GM12878 (cell line): ENCODE results near the gene ALX4. TPM values are rescaled to one million over a fixed set of nuclear protein-coding genes. Genes with fewer than 3 reads are reported as not detected.

Experiments used
- ATAC-seq: fragments of 200-7000 bp; cut with Tn5 transposase; 3 replicates; pipeline ENCODE4 v1.9.1; 2020; ENCODE audit warnings: mild to moderate bottlenecking, moderate library complexity
- BruUV-seq: library from RNA; stranded (reverse); fragments of 400-500 nt; replicated peaks from 2 replicates; lab custom pipeline; 2021; lab: Mats Ljungman, UMichigan
- CTCF ChIA-PET: fragments of 300-600 bp; sonication (Branson Sonifier 250); formaldehyde crosslinking; extraction: SDS; loops from one replicate; lab custom pipeline; 2021; ENCODE audit warnings: inconsistent platforms; lab: Yijun Ruan, JAX
- POLR2A ChIA-PET: fragments of 350-600 bp; formaldehyde crosslinking; extraction: SDS; loops from one replicate; lab custom pipeline; 2021; ENCODE audit warnings: inconsistent platforms; lab: Charles Lee
- RAD21 ChIA-PET: fragments of 300-600 bp; sonication (Branson Sonifier 250); formaldehyde crosslinking; loops from one replicate; lab custom pipeline; 2023; ENCODE audit warnings: antibody characterized with exemption; ENCODE audit not compliant: unreplicated experiment; lab: Charles Lee
- SMC1A ChIA-PET: fragments of 300-600 bp; sonication (Branson Sonifier 250); formaldehyde crosslinking; loops from one replicate; lab custom pipeline; 2023; ENCODE audit not compliant: unreplicated experiment, uncharacterized antibody; lab: Charles Lee
- DNase-seq: peaks from one replicate; pipeline ENCODE4 v3.0.0-alpha.2; 2011; ENCODE audit warnings: low read depth, low spot score
- FAIRE-seq: peaks from 3 replicates; lab custom pipeline; 2011; peaks lifted over from hg19 to GRCh38; lab: Jason Lieb, UNC
- H2AFZ ChIP-seq: 2 replicates; pipeline ENCODE4 v1.6.0; 2011; ENCODE audit warnings: low read depth, low read length, control low read depth; ENCODE audit not compliant: control insufficient read depth
- H3K27ac ChIP-seq: 2 replicates; pipeline ENCODE4 v1.5.1; 2011; ENCODE audit warnings: control low read depth; ENCODE audit not compliant: control insufficient read depth, insufficient read depth
- H3K27me3 ChIP-seq, 2 experiments: replicated peaks in 1 of 2; 2 replicates each; pipeline versions ENCODE4 v1.6.0 to v1.6.1; 2011; ENCODE audit warnings: low read length in 1 of 2; ENCODE audit not compliant: control insufficient read depth in 2 of 2, insufficient read depth in 2 of 2
- H3K36me3 ChIP-seq, 2 experiments: 2 replicates each; pipeline ENCODE4 v1.5.1; 2011; ENCODE audit warnings: low read length in 1 of 2; ENCODE audit not compliant: control insufficient read depth in 2 of 2, insufficient read depth in 2 of 2
- H3K4me1 ChIP-seq: 2 replicates; pipeline ENCODE4 v1.6.1; 2011; ENCODE audit warnings: mild to moderate bottlenecking, low read length, moderate library complexity, mixed read lengths; ENCODE audit not compliant: control insufficient read depth, insufficient read depth
- H3K4me2 ChIP-seq: 2 replicates; pipeline ENCODE4 v1.6.0; 2011; ENCODE audit warnings: control low read depth; ENCODE audit not compliant: control insufficient read depth, insufficient read depth
- H3K4me3 ChIP-seq: fragments of 200-600 bp; sonication (generic); 2 replicates; pipeline ENCODE4 v1.5.1; 2016
- H3K79me2 ChIP-seq: 2 replicates; pipeline ENCODE4 v1.6.0; 2011; ENCODE audit warnings: low read length; ENCODE audit not compliant: control insufficient read depth, insufficient read depth
- H3K9ac ChIP-seq: 2 replicates; pipeline ENCODE4 v1.8.0; 2011; ENCODE audit warnings: low read length, control low read depth, mixed read lengths; ENCODE audit not compliant: control insufficient read depth, insufficient read depth
- H3K9me3 ChIP-seq: replicated peaks from 3 replicates; pipeline ENCODE4 v1.5.1; 2011; ENCODE audit warnings: mild to moderate bottlenecking, low read length; ENCODE audit not compliant: control insufficient read depth, insufficient read depth
- H4K20me1 ChIP-seq: 2 replicates; pipeline ENCODE4 v1.6.0; 2011; ENCODE audit not compliant: control insufficient read depth, insufficient read depth
- CEBPB ChIP-seq, 2 experiments: fragments of 150-350 bp in 1 of 2; IDR thresholded peaks; 2 replicates each; pipeline ENCODE4 v1.6.1; 2012 to 2014; ENCODE audit warnings: low read depth in 2 of 2, low read length in 2 of 2, borderline replicate concordance in 1 of 2, inconsistent platforms in 1 of 2
- ESRRA ChIP-seq: IDR thresholded peaks from 2 replicates; pipeline ENCODE4 v1.6.1; 2012; ENCODE audit warnings: mild to moderate bottlenecking, low read length, improper control_type of control experiment
- HDGF ChIP-seq: fragments of 450-650 bp; IDR thresholded peaks from 2 replicates; pipeline ENCODE4 v1.6.1; 2016; ENCODE audit warnings: antibody characterized with exemption
- IKZF1 ChIP-seq: fragments of 450-650 bp; conservative IDR thresholded peaks from 2 replicates; pipeline ENCODE4 v1.6.1; 2017; ENCODE audit warnings: antibody characterized with exemption, mild to moderate bottlenecking
- IRF4 ChIP-seq: IDR thresholded peaks from 2 replicates; pipeline ENCODE4 v1.6.1; 2011; ENCODE audit warnings: low read depth, low read length
- NRF1 ChIP-seq: conservative IDR thresholded peaks from 2 replicates; pipeline ENCODE4 v1.6.1; 2011; ENCODE audit warnings: mild to moderate bottlenecking, low read depth, low read length, improper control_type of control experiment
- SMARCA5 ChIP-seq: fragments of 450-650 bp; IDR thresholded peaks from 2 replicates; pipeline ENCODE4 v1.6.1; 2017; ENCODE audit warnings: mild to moderate bottlenecking
- SPI1 ChIP-seq: IDR thresholded peaks from 2 replicates; pipeline ENCODE4 v1.6.1; 2011; ENCODE audit warnings: low read depth, mild to moderate bottlenecking, low read length, moderate library complexity, borderline replicate concordance; ENCODE audit not compliant: insufficient read depth
- SRF ChIP-seq, 2 experiments: IDR thresholded peaks; 2 replicates each; pipeline ENCODE4 v1.6.1; 2011; ENCODE audit warnings: low read depth in 2 of 2, low read length in 2 of 2, mild to moderate bottlenecking in 1 of 2, moderate library complexity in 1 of 2
- TCF12 ChIP-seq: IDR thresholded peaks from 2 replicates; pipeline ENCODE4 v1.6.1; 2011; ENCODE audit warnings: low read depth, mild to moderate bottlenecking, low read length
- TCF3 ChIP-seq: IDR thresholded peaks from 2 replicates; pipeline ENCODE4 v1.6.1; 2012; ENCODE audit warnings: low read depth, mild to moderate bottlenecking, low read length, borderline replicate concordance; ENCODE audit not compliant: insufficient read depth
- ZBED1 ChIP-seq: IDR thresholded peaks from 2 replicates; pipeline ENCODE4 v1.6.1; 2016; ENCODE audit warnings: borderline replicate concordance
- ZNF217 ChIP-seq: fragments of 450-650 bp; IDR thresholded peaks from 2 replicates; pipeline ENCODE4 v1.6.1; 2017; ENCODE audit warnings: antibody characterized with exemption, mild to moderate bottlenecking
- WGBS: methylation state at CpG from one replicate; pipeline ENCODE4 v1.1.6; 2016; ENCODE audit warnings: low lambda C conversion rate; ENCODE audit not compliant: insufficient replicate concordance, insufficient coverage; ENCODE audit errors: missing lambda C conversion rate; 5-methylcytosine and 5-hydroxymethylcytosine counted together
- in situ Hi-C: fragments of 300-500 bp; cut with MboI; formaldehyde crosslinking; loops from 9 replicates; pipeline ENCODE4 v1.14.3; 2018; ENCODE audit warnings: mixed read lengths
- intact Hi-C: fragments of 100-400 bp; cut with micrococcal nuclease; formaldehyde crosslinking; loops from one replicate; pipeline ENCODE4 v1.14.2; 2022; ENCODE audit not compliant: unreplicated experiment
- polyA plus RNA-seq, 11 experiments: library from polyadenylated mRNA; depleted of rRNA in 4 of 11; unstranded in 6 of 11; stranded (reverse) in 5 of 11; fragments of >200 nt; fragmentation: Nextera tagmentation in 4 of 11; fragmentation: Illumina TruSeq in 1 of 11; extraction: Ambion mirVana in 4 of 11; extraction: Trizol in 1 of 11; gene quantifications; 1 replicate in 1 of 11; 2 replicates in 10 of 11; pipeline versions ENCODE4 v1.2.1 to v1.2.3, GENCODE V29; 2011 to 2016; ENCODE audit warnings: inconsistent platforms in 2 of 11, missing spikeins in 2 of 11, low read depth in 1 of 11
- total RNA-seq, 4 experiments: library from RNA; depleted of rRNA in 3 of 4; stranded (reverse); fragments of >200 nt in 3 of 4; fragmentation: Illumina TruSeq in 1 of 4; extraction: Trizol in 1 of 4; gene quantifications; 2 replicates each; pipeline versions ENCODE4 v1.2.1 to v1.2.3, GENCODE V29; 2013 to 2021
- TF ChIP-seq, protein P1 (sequence below): IDR thresholded peaks from 2 replicates; pipeline ENCODE4 v1.6.1; 2012; ENCODE audit warnings: low read depth, low read length, improper control_type of control experiment
- TF ChIP-seq, protein P2 (sequence below): fragments of 450-650 bp; IDR thresholded peaks from 2 replicates; pipeline ENCODE4 v1.6.1; 2017; ENCODE audit warnings: antibody characterized with exemption, mild to moderate bottlenecking, moderate library complexity
- TF ChIP-seq, protein P3 (sequence below): fragments of 450-650 bp; conservative IDR thresholded peaks from 2 replicates; pipeline ENCODE4 v1.6.1; 2017; ENCODE audit warnings: mild to moderate bottlenecking, moderate library complexity
- TF ChIP-seq, protein P4 (sequence below): fragments of 450-650 bp; IDR thresholded peaks from 2 replicates; pipeline ENCODE4 v1.6.1; 2017; ENCODE audit warnings: borderline replicate concordance
- TF ChIP-seq, protein P5 (sequence below): IDR thresholded peaks from 2 replicates; pipeline ENCODE4 v1.6.1; 2012; ENCODE audit warnings: low read depth, low read length, improper control_type of control experiment

Gene ALX4
- total and polyA plus RNA-seq, 10 of the 15 experiments (the other 5 are each of a cell fraction or from before 2014, with no cell fraction given) = not detected

DNA sequence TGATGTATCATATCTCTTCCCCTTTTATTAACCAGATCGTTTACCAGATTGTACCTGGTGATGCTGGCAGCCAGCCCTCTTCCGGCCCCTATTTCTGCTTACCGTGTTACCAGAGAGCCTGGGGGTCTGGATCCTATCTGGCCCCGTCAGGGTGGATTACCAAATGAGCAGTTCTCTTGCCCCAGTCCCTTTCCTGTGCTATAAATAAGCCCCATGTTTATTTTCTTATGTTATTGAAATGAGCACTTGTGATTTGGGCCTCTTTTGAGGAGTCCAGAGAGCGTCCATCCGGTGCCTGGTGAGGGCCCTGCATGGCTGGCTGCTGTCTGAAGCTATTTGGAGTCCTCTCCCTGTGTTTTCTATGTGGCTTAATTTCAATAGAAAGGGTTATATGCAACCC is 59.5 kb downstream of the ALX4 start:
- Histone ChIP-seq H3K79me2 (no peaks in the 10 kb centered on the region), H3K9me3 (peaks cover 2% of the 10 kb centered on the region; the same call in 2 of the 3 replicates), H3K4me3 (no peak overlapping the region), H2AFZ (no peak overlapping the region), H3K4me1 (no peaks in the 10 kb centered on the region), H3K27me3 (no peaks in the 10 kb centered on the region), H4K20me1 (no peaks in the 10 kb centered on the region), H3K36me3 (no peaks in the 10 kb centered on the region), H3K27ac (no peak overlapping the region), H3K9ac (no peak overlapping the region), H3K4me2 (no peak overlapping the region)
- ChIA-PET CTCF (no interaction called here), POLR2A (no interaction called here), SMC1A (no interaction called here), RAD21 (no interaction called here)
- in situ Hi-C loops = no loop called here
- 78% methylated on average over 6 of the region's 6 CpGs for WGBS
- BruUV-seq = no TSS peak
- ATAC-seq (no peak), FAIRE-seq (no peak), DNase-seq (no peak)
- intact Hi-C loops = no loop called here
- TF ChIP-seq, protein P1, sequence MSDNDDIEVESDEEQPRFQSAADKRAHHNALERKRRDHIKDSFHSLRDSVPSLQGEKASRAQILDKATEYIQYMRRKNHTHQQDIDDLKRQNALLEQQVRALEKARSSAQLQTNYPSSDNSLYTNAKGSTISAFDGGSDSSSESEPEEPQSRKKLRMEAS = no peak
- no peak for TF ChIP-seq SRF (IDR thresholded peaks at IDR 0.05; ENCODE audit: low read depth in 2 of 2, low read length in 2 of 2)
- no peak for TF ChIP-seq TCF3
- TF ChIP-seq, protein P2, sequence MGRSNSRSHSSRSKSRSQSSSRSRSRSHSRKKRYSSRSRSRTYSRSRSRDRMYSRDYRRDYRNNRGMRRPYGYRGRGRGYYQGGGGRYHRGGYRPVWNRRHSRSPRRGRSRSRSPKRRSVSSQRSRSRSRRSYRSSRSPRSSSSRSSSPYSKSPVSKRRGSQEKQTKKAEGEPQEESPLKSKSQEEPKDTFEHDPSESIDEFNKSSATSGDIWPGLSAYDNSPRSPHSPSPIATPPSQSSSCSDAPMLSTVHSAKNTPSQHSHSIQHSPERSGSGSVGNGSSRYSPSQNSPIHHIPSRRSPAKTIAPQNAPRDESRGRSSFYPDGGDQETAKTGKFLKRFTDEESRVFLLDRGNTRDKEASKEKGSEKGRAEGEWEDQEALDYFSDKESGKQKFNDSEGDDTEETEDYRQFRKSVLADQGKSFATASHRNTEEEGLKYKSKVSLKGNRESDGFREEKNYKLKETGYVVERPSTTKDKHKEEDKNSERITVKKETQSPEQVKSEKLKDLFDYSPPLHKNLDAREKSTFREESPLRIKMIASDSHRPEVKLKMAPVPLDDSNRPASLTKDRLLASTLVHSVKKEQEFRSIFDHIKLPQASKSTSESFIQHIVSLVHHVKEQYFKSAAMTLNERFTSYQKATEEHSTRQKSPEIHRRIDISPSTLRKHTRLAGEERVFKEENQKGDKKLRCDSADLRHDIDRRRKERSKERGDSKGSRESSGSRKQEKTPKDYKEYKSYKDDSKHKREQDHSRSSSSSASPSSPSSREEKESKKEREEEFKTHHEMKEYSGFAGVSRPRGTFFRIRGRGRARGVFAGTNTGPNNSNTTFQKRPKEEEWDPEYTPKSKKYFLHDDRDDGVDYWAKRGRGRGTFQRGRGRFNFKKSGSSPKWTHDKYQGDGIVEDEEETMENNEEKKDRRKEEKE = no peak
- TF ChIP-seq SMARCA5 = no peak
- TF ChIP-seq, protein P3, sequence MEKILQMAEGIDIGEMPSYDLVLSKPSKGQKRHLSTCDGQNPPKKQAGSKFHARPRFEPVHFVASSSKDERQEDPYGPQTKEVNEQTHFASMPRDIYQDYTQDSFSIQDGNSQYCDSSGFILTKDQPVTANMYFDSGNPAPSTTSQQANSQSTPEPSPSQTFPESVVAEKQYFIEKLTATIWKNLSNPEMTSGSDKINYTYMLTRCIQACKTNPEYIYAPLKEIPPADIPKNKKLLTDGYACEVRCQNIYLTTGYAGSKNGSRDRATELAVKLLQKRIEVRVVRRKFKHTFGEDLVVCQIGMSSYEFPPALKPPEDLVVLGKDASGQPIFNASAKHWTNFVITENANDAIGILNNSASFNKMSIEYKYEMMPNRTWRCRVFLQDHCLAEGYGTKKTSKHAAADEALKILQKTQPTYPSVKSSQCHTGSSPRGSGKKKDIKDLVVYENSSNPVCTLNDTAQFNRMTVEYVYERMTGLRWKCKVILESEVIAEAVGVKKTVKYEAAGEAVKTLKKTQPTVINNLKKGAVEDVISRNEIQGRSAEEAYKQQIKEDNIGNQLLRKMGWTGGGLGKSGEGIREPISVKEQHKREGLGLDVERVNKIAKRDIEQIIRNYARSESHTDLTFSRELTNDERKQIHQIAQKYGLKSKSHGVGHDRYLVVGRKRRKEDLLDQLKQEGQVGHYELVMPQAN = no peak
- no peak for TF ChIP-seq SPI1
- TF ChIP-seq ZBED1 = no peak
- no peak for TF ChIP-seq CEBPB (IDR thresholded peaks at IDR 0.05; ENCODE audit: borderline replicate concordance in 1 of 2, low read depth in 2 of 2, low read length in 2 of 2)
- TF ChIP-seq ZNF217 = no peak
- TF ChIP-seq HDGF = no peak
- TF ChIP-seq ESRRA = no peak
- no peak for TF ChIP-seq TCF12
- TF ChIP-seq IKZF1 = no peak
- TF ChIP-seq, protein P4, sequence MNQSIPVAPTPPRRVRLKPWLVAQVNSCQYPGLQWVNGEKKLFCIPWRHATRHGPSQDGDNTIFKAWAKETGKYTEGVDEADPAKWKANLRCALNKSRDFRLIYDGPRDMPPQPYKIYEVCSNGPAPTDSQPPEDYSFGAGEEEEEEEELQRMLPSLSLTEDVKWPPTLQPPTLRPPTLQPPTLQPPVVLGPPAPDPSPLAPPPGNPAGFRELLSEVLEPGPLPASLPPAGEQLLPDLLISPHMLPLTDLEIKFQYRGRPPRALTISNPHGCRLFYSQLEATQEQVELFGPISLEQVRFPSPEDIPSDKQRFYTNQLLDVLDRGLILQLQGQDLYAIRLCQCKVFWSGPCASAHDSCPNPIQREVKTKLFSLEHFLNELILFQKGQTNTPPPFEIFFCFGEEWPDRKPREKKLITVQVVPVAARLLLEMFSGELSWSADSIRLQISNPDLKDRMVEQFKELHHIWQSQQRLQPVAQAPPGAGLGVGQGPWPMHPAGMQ = no peak
- no peak for TF ChIP-seq NRF1
- TF ChIP-seq, protein P5, sequence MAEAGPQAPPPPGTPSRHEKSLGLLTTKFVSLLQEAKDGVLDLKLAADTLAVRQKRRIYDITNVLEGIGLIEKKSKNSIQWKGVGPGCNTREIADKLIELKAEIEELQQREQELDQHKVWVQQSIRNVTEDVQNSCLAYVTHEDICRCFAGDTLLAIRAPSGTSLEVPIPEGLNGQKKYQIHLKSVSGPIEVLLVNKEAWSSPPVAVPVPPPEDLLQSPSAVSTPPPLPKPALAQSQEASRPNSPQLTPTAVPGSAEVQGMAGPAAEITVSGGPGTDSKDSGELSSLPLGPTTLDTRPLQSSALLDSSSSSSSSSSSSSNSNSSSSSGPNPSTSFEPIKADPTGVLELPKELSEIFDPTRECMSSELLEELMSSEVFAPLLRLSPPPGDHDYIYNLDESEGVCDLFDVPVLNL = no peak
- no peak for TF ChIP-seq IRF4
